ENCODE measurements around the gene BRD7.

GRCh38 chr16:50292566-50292948, 76.2 kb downstream of the BRD7 start:
- TF ChIP-seq ELK1 (IDR thresholded peaks at IDR 0.05; ENCODE audit: low read depth, low read length) = no peak
- no peak for TF ChIP-seq CTCF (IDR thresholded peaks at IDR 0.05)
- no peak for TF ChIP-seq MAFK (IDR thresholded peaks at IDR 0.05; ENCODE audit: partially characterized antibody)
- no peak for TF ChIP-seq POLR2A (IDR thresholded peaks at IDR 0.05; ENCODE audit: low read length)
- TF ChIP-seq TP53 (CRISPR knock-in tag; IDR thresholded peaks at IDR 0.05) = no peak
- no peak for TF ChIP-seq CEBPB (IDR thresholded peaks at IDR 0.05)
- TF ChIP-seq RAD21 (conservative IDR thresholded peaks at IDR 0.05 in 1 of 2, IDR thresholded peaks at IDR 0.05 in 1 of 2) = no peak
- no peak for TF ChIP-seq MAX (IDR thresholded peaks at IDR 0.05)
- no peak for TF ChIP-seq BCL3 (IDR thresholded peaks at IDR 0.05)
- no peak for TF ChIP-seq RARB (CRISPR knock-in tag; IDR thresholded peaks at IDR 0.05)
- TF ChIP-seq CHD4 (IDR thresholded peaks at IDR 0.05; ENCODE audit: borderline replicate concordance) = no peak
- TF ChIP-seq JUN (IDR thresholded peaks at IDR 0.05) = no peak
- no peak for TF ChIP-seq EP300 (IDR thresholded peaks at IDR 0.05)

Measured in A549 (cell line).